NCI-H1930 (cell line): ENCODE results near the gene RHOJ.
"Not testable (repeated sequence)": the region's sequence is repeated elsewhere in the genome, so short reads cannot be mapped to it uniquely, and the experiment has no call there.

ENCODE experiments used
- DNase-seq, 2 experiments: peaks; one replicate each; lab custom pipeline; 2025; lab: John Stamatoyannopoulos, UW

The RHOJ gene

DNA sequence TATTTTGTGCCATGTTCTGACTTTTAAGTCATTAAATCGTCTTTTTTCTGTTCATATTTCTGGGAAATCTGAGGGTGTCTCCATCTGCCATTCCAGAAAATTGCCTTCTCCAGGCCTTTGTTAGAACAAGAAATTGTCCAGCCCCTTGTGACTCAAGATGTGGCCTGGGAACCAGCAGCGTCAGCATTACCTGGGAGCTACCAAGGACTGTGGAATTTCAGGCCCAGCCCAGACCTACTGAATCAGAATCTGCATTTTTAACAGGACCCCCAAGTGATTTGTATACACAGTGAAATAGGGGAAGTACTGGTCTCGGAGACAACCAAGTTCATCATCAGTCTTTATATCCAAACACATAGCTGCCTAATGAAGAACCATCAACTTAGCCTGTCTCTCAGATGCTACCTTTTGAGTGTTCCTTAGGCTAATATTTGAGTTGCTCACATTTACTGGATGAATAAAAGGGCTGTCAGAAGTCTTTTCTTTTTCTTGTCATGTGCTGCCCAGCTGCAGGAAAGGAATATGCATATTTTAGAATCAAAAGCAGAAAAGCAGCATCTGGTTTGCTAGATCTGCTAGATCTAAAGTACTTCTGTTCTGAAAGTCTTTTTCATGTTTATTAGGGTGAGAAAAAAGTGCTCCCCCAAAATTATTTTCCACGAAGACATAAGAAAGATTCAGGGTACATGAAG, 93.3 kb downstream of the RHOJ start:
- DNase-seq: no peak

GRCh38 chr14:63299351-63300110, 95.3 kb downstream of the RHOJ start:
- DNase-seq: no peak

DNA sequence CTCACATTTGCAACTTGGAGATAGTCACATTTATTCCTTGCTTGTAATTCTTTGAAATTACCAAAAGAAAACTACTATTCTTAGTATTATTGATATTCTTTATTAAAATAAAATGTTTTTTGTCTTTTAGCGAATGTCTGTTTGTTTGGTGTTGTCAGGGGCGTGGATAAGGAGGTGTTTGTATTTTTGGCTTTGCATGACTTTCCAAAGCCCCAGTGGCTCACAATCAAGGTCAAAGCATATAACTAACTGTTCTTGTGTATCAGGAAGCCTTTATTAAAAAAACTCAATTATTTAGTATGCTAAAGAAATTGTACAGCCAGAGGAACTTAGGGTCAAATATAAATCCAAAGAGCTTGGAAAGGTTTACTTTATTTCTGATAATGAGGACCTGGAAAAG, 96.6 kb downstream of the RHOJ start:
- DNase-seq: no peak

DNA sequence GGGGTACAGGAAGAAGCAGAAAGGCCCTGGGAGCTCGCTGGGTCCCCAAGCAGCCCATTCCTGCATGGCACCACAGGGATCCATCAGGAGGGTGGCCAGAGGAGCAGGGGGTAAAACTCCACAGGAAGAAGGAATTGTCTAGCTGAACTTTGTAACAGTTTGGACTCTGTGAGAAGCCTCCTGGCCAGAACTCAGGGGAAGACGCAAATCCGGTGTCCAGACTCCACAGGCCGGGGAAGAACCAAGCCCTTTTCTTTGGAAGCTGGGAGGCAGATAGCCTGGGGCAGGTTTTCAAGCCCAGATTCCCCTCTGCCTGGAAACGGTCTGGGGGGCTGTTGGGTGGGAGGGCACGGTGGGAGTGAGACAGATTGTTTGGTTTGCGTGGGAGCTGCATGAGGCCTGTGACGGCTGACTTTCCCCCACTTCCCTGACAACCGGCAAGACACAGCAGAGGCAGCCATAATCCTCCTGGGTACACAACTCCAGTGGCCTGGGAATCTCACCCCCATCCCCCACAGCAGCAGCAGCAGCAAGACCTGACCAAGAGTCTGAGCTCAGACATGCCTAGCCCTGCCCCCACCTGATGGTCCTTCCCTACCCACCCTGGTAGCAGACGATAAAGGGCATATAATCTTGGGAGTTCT, 97.8 kb downstream of the RHOJ start:
- no peak for DNase-seq

GRCh38 chr14:63304429-63304828, 100.2 kb downstream of the RHOJ start:
- not testable (repeated sequence) for DNase-seq

GRCh38 chr14:63308723-63309317, 104.6 kb downstream of the RHOJ start:
- no peak for DNase-seq

GRCh38 chr14:63318835-63319234, 114.6 kb downstream of the RHOJ start, which contains the start of gene GPHB5:
Gene GPHB5, minus strand, starts transcription at chr14:63318935. Its CDS starts 1,086 bp downstream, at chr14:63317849.
- DNase-seq: no peak

DNA sequence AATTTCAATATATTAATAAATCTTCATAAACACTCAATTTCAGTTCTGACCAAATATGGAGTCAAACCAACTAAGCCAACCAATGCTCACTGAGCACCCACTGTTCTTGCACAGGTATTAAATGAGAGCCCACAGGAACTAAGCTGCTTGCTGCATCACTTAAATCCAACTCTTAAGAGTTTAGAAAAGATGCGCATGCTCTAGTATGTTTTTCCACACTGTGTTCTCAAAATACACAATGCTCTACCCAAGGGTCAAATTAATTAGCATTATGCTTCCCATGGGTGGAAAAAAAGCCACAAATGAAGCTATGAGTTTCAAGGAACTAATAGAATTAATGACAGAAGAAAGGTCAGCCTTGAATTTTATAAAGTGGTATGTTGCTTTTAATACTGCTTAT, 118.2 kb downstream of the RHOJ start:
- no peak for DNase-seq

DNA sequence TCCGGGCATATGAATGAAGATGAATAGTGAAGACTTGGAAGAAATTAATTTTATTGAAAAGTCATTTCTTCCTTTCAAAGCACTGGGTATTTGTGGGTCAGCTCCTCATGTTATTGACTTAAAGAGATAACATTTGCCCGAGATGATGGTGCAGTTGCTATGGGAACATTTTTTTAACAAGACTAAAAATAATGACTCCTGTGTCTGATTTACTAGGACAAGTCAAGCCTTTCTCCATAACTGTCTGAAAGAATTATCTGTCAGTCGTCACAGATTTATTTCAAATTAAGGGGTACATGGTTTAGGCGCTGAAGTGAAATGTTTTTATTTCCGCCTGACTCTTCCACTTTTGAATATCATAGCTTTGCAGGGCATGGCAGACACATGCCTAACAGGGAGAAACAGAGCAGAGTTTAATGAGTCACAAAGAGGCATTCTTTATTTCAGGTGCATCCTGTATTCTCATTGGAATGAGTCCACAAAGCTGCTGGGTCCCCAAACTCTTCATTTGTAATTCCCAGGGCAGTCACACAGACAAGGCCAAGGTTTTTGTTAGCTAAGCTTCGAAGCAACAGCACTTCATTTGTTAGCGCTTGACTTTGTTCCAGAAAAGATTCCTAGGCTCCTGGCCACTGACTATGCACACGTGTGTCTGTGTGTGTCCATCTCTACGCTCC, 118.8 kb downstream of the RHOJ start:
- no peak for DNase-seq

DNA sequence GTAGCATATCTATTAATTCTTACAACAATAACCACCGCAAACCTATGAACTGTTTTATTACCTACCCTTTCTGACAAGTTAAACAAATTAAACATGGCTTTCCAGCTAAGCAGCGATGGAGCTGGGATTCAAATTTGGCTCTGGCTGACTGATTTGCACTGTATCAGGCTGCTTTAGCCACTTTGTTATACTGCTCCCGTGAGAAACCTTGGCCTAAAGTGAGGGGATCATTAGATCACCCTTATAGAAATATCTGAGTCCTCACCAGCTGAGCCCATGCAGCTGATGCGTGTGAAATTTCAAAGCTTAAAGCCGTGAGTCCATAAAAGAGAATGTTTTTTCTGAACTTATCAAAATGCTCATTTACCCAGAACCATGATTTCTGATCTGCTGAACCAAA, 122.6 kb downstream of the RHOJ start:
- DNase-seq: no peak

- DNase-seq: no peak
Observed at GRCh38 chr14:63328787-63329737, 124.8 kb downstream of the RHOJ start.

- peak; percentile 37 to 46 for DNase-seq
Observed at GRCh38 chr14:63342371-63342770, 138.1 kb downstream of the RHOJ start.
